ENCODE measurements around the gene ZDHHC8.

GRCh38 chr22:20106205-20106848 lies 25.3 kb upstream of the ZDHHC8 start:
- no peak for TF ChIP-seq EP300 (IDR thresholded peaks at IDR 0.05)
- TF ChIP-seq POLR2AphosphoS5 (IDR thresholded peaks at IDR 0.05), result no peak
- no peak for TF ChIP-seq POLR2A (IDR thresholded peaks at IDR 0.05)
- TF ChIP-seq CTCF (IDR thresholded peaks at IDR 0.05), result no peak
